Measurements from ENCODE around the gene RAP1A.

The RAP1A gene

DNA sequence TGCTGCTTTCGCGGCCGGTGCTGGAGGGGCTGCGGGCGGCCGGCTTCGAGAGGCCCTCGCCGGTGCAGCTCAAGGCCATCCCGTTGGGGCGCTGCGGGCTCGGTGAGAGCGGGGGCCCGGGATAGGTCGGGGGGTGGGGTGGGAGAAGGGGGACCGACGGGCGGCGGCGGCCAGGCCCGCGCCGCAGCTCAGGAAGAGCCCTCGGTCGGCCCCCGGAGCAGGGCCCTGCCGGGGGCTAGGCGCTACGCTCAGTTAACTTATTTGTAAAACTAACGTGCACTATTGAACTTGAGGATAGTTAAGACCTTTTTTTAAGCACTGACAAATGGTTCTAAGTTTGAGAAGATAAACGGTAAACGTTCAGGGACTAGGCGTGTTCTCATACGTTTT, 136.5 kb downstream of the RAP1A start:
- no peak for DNase-seq (ENCODE audit: low spot score)

DNA sequence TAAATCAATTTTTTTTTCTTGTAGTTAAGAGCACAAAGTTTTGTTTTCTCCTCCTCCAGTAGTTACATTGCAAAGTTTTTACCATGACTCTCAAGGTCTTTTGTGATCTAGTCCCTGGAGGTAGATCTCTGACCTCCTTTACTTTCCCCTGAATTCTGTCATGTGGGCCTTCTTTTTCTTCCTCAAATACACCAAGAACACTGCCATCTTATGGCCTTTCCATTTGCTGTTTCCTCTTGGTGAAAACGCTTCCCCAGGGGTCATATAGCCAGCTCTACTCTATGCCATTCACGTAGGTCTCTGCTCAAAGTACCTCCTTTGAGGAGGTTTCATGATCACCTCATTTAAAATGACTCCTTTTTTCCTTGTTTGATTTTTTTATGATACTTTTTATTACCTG, 138.8 kb downstream of the RAP1A start:
- DNase-seq (ENCODE audit: low spot score), result no peak

DNA sequence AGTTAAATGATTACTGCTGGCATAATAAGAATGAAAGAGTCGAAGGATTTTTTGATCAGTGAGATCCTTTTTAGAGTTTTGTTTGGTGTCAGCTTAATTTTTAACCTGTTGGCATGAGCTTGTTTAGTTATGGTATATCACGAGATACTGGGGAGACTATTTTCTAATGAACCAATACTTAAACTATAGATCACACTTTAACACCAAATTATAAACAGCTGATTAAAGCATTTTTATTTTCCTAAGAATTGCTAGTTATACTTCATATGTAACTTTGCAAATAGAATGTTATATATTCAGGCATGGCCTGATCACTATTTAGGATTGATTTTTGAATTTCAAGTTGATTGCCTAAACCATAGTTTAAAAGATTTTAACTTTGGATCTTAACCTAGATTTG, 142.1 kb downstream of the RAP1A start:
- no peak for DNase-seq (ENCODE audit: low spot score)

DNA sequence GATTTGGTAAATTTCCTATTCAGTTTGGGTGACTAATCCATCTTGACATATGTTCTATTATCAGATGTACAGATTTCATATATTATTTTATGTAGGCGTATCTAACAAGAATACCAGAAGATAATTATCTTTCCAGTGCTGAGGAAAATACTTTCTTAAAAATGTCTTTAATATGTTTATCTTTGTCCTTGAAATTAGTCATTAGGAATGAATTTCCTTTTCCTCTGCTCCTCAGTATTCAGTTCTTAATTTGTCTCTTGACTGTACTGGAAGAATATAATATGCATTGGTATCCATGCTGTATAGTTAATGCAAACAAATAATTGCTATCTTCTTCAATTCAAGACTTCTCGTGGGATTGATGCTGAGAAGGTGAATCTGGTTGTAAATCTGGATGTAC, 142.7 kb downstream of the RAP1A start:
- DNase-seq (ENCODE audit: low spot score), result no peak

Small RNA genes lying within 50 kb of the gene (small RNA-seq; reads per million reads assigned to genes)
- gene INKA2 (0.21 to 0.31 reads per million in 2 experiments), gene RNU6-151P (0 reads per million in 2 experiments)

Measured in SK-N-DZ (cell line).